HepG2 (cell line): ENCODE data around the gene RASA3.

Experiments used
- CTCF ChIP-seq: sonication (generic); formaldehyde crosslinking; IDR thresholded peaks from 2 replicates; pipeline ENCODE4 v1.5.0; 2020; ENCODE audit warnings: mild to moderate bottlenecking, missing genetic modification reagents, moderate library complexity
- PAXIP1 ChIP-seq: sonication (generic); formaldehyde crosslinking; conservative IDR thresholded peaks from 2 replicates; pipeline ENCODE4 v1.4.0; 2020; ENCODE audit warnings: mild to moderate bottlenecking, missing genetic modification reagents, moderate library complexity
- ZC3H13 ChIP-seq: sonication (generic); formaldehyde crosslinking; IDR thresholded peaks from 2 replicates; pipeline ENCODE4 v1.8.1; 2023; ENCODE audit warnings: mild to moderate bottlenecking, missing genetic modification reagents, moderate library complexity
- ZNF563 ChIP-seq: sonication (generic); formaldehyde crosslinking; IDR thresholded peaks from 2 replicates; pipeline ENCODE4 v1.8.0; 2022; ENCODE audit warnings: mild to moderate bottlenecking, moderate library complexity, missing genetic modification reagents

- TF ChIP-seq PAXIP1 (CRISPR knock-in tag) (no peak), CTCF (CRISPR knock-in tag) (no peak), ZNF563 (CRISPR knock-in tag) (no peak), ZC3H13 (CRISPR knock-in tag) (no peak)
Observed at GRCh38 chr13:114037674-114038073, 94.7 kb downstream of the RASA3 start.
